ENCODE measurements around the gene NGEF. TPM values are rescaled to one million over a fixed set of nuclear protein-coding genes. Genes with fewer than 3 reads are reported as not detected.

NGEF gene
- total RNA-seq, 1 experiment from 2014 or later = 1.9 TPM

GRCh38 chr2:233012301-233012971, 620 bp downstream of the NGEF start:
- no CpG with 5 or more reads among the region's 12 CpGs for WGBS (ENCODE audit: extremely low coverage, insufficient read length, low lambda C conversion rate)
- H3K9me3 ChIP-seq (ENCODE audit: control insufficient read depth, low read depth, low read length) = no peaks in the 10 kb centered on the region
- no peak overlapping the region for H2AFZ ChIP-seq (ENCODE audit: low read length)
- no peak overlapping the region for H3K56ac ChIP-seq (ENCODE audit: insufficient read length, low read depth, low read length)
- Mint-ChIP-seq H3K27ac (no peak overlapping the region), H3K9me3 (peaks cover 0 to 5% of the 10 kb centered on the region in 2 experiments; a peak in 2 of 5 replicates), H3K4me1 (no peaks in the 10 kb centered on the region), H3K36me3 (ENCODE audit: insufficient read depth in 1 of 3, low read depth in 3 of 3) (no peaks in the 10 kb centered on the region), H3K27me3 (ENCODE audit: low read depth) (peaks cover 1% of the 10 kb centered on the region; the same call in 1 of the 2 replicates), H3K4me3 (no peak overlapping the region)
- H3K4me1 ChIP-seq (ENCODE audit: insufficient read depth, low read length) = no peaks in the 10 kb centered on the region
- no peak overlapping the region for H4K5ac ChIP-seq (ENCODE audit: insufficient read length, low read depth, low read length)
- H3K23me2 ChIP-seq (ENCODE audit: insufficient read length, low read depth, low read length, poor library complexity, severe bottlenecking) = no peaks in the 10 kb centered on the region
- H3K27me3 ChIP-seq (ENCODE audit: insufficient read depth, low read length) = no peaks in the 10 kb centered on the region
- no peak overlapping the region for H2BK15ac ChIP-seq (ENCODE audit: low read depth, low read length)
- no peak overlapping the region for H3K14ac ChIP-seq (ENCODE audit: insufficient read depth, low read length)
- no peak overlapping the region for H3K27ac ChIP-seq (ENCODE audit: insufficient read length, low read depth, low read length)
- no peak overlapping the region for H3T11ph ChIP-seq (ENCODE audit: low read length)
- H3K79me1 ChIP-seq (ENCODE audit: insufficient read depth, low read depth, low read length, poor library complexity, severe bottlenecking) = no peaks in the 10 kb centered on the region
- H4K91ac ChIP-seq (ENCODE audit: insufficient read length, low read depth, low read length) = no peak overlapping the region
- TF ChIP-seq CTCF (conservative IDR thresholded peaks at IDR 0.05) = no peak
- H2BK5ac ChIP-seq (ENCODE audit: insufficient read length, low read length) = no peak overlapping the region
- H3K9ac ChIP-seq (ENCODE audit: extremely low read depth, insufficient read length, low read length) = no peak overlapping the region
- no peaks in the 10 kb centered on the region for H4K20me1 ChIP-seq (ENCODE audit: control insufficient read depth, insufficient read depth, insufficient read length)
- H3K79me2 ChIP-seq (ENCODE audit: insufficient read depth, low read length) = no peaks in the 10 kb centered on the region
- peak; percentile 26 for DNase-seq
- H2AK5ac ChIP-seq (ENCODE audit: insufficient read length, low read length) = no peak overlapping the region
- no peak overlapping the region for H2BK20ac ChIP-seq (ENCODE audit: low read depth, low read length, poor library complexity, severe bottlenecking)
- H3K18ac ChIP-seq (ENCODE audit: insufficient read length, low read depth, low read length) = no peak overlapping the region
- no peak overlapping the region for H2BK12ac ChIP-seq (ENCODE audit: insufficient read length, low read depth, low read length)
- no peak overlapping the region for H2BK120ac ChIP-seq (ENCODE audit: low read depth, low read length, poor library complexity, severe bottlenecking)
- H3K4ac ChIP-seq (ENCODE audit: low read depth, low read length) = no peak overlapping the region
- H3K4me2 ChIP-seq (ENCODE audit: insufficient read depth, insufficient read length, low read length) = no peak overlapping the region
- H4K8ac ChIP-seq (replicated peaks; ENCODE audit: insufficient read length, low read depth, low read length) = no peak overlapping the region
- no peak overlapping the region for H3K23ac ChIP-seq (ENCODE audit: insufficient read length, low read depth, low read length)

Measured in H9 (cell line).